K562 (cell line): ENCODE data around the gene COPS6. TPM values are rescaled to one million over a fixed set of nuclear protein-coding genes. Genes with fewer than 3 reads are reported as not detected.

Experiments
- BCOR ChIP-seq: fragments of 450-650 bp; IDR thresholded peaks from 2 replicates; pipeline ENCODE4 v1.6.1; 2016
- CBX8 ChIP-seq: fragments of 200-600 bp; sonication (generic); IDR thresholded peaks from 2 replicates; pipeline ENCODE4 v1.6.1; 2012; ENCODE audit warnings: borderline replicate concordance, mixed run types, low read depth, mild to moderate bottlenecking, moderate library complexity, mixed read lengths, low read length, control low read depth, inconsistent platforms; ENCODE audit not compliant: poor library complexity, severe bottlenecking; ENCODE audit errors: extremely low read depth
- CHD2 ChIP-seq: IDR thresholded peaks from 2 replicates; pipeline ENCODE4 v1.6.1; 2011; ENCODE audit warnings: low read depth, low read length
- FOXM1 ChIP-seq, 2 experiments: fragments of 450-650 bp in 1 of 2; sonication (generic) in 1 of 2; formaldehyde crosslinking in 1 of 2; IDR thresholded peaks; 2 replicates each; pipeline versions ENCODE4 v1.6.1 to v1.9.0; 2017 to 2022; ENCODE audit warnings: low read depth in 2 of 2, mild to moderate bottlenecking in 2 of 2, missing genetic modification reagents in 1 of 2, moderate library complexity in 1 of 2
- MTA3 ChIP-seq: fragments of 450-650 bp; formaldehyde crosslinking; IDR thresholded peaks from 2 replicates; pipeline ENCODE4 v1.6.1; 2017; ENCODE audit warnings: mild to moderate bottlenecking, borderline replicate concordance
- POLR2G ChIP-seq: fragments of 200-400 bp; formaldehyde crosslinking; IDR thresholded peaks from 2 replicates; pipeline ENCODE4 v1.6.1; 2017; ENCODE audit warnings: low read depth, mild to moderate bottlenecking, antibody characterized with exemption, low read length, moderate library complexity
- RBFOX2 ChIP-seq: fragments of 200-400 bp; formaldehyde crosslinking; IDR thresholded peaks from 2 replicates; pipeline ENCODE4 v1.6.1; 2017; ENCODE audit warnings: low read depth, mild to moderate bottlenecking, low read length, moderate library complexity
- ZFP91 ChIP-seq: sonication (generic); formaldehyde crosslinking; IDR thresholded peaks from 2 replicates; pipeline ENCODE4 v1.8.0; 2022; ENCODE audit warnings: mild to moderate bottlenecking, missing genetic modification reagents
- ZNF140 ChIP-seq: fragments of 250-450 bp; sonication (Bioruptor Pico); IDR thresholded peaks from 2 replicates; pipeline ENCODE4 v1.8.0; 2021; ENCODE audit warnings: moderate library complexity, mild to moderate bottlenecking, inconsistent platforms
- polyA plus RNA-seq, 8 experiments: library from polyadenylated mRNA; depleted of rRNA in 4 of 8; stranded (reverse) in 5 of 8; unstranded in 3 of 8; fragments of >200 nt; fragmentation: Nextera tagmentation in 2 of 8; fragmentation: Illumina TruSeq in 1 of 8; extraction: Ambion mirVana in 2 of 8; extraction: Trizol in 1 of 8; gene quantifications; 2 replicates each; pipeline versions ENCODE4 v1.2.1 to v1.2.3, GENCODE V29; 2011 to 2014; ENCODE audit warnings: inconsistent platforms in 1 of 8, missing spikeins in 1 of 8
- total RNA-seq, 7 experiments: library from RNA; depleted of rRNA in 6 of 7; stranded (reverse); fragments of >200 nt in 6 of 7; fragmentation: Illumina TruSeq in 2 of 7; extraction: Trizol in 2 of 7; gene quantifications; 2 replicates each; pipeline versions ENCODE4 v1.2.1 to v1.2.3, GENCODE V29; 2011 to 2021; ENCODE audit warnings: low replicate concordance in 1 of 7
- TF ChIP-seq, protein P1 (sequence below): sonication (generic); formaldehyde crosslinking; IDR thresholded peaks from 2 replicates; pipeline ENCODE4 v1.8.1; 2023; ENCODE audit warnings: mild to moderate bottlenecking, missing genetic modification reagents
- TF ChIP-seq, protein P2 (sequence below): fragments of 450-650 bp; formaldehyde crosslinking; IDR thresholded peaks from 2 replicates; pipeline ENCODE4 v1.4.0; 2020; ENCODE audit warnings: mild to moderate bottlenecking, moderate library complexity
- TF ChIP-seq, protein P3 (sequence below): fragments of 250-450 bp; sonication (Bioruptor Pico); IDR thresholded peaks from 2 replicates; pipeline ENCODE4 v1.8.0; 2022; ENCODE audit warnings: inconsistent platforms, mild to moderate bottlenecking, moderate library complexity, borderline replicate concordance

The COPS6 gene
- total and polyA plus RNA-seq, 9 of the 15 experiments (the other 6 are each of a cell fraction or from before 2014, with no cell fraction given) = 63.0 to 331 (median 168) TPM

- TF ChIP-seq, protein P1, sequence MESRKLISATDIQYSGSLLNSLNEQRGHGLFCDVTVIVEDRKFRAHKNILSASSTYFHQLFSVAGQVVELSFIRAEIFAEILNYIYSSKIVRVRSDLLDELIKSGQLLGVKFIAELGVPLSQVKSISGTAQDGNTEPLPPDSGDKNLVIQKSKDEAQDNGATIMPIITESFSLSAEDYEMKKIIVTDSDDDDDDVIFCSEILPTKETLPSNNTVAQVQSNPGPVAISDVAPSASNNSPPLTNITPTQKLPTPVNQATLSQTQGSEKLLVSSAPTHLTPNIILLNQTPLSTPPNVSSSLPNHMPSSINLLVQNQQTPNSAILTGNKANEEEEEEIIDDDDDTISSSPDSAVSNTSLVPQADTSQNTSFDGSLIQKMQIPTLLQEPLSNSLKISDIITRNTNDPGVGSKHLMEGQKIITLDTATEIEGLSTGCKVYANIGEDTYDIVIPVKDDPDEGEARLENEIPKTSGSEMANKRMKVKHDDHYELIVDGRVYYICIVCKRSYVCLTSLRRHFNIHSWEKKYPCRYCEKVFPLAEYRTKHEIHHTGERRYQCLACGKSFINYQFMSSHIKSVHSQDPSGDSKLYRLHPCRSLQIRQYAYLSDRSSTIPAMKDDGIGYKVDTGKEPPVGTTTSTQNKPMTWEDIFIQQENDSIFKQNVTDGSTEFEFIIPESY (CRISPR knock-in tag) = peak; percentile 61; the same call in 1 of the 2 replicates
- TF ChIP-seq FOXM1 (IDR thresholded peaks at IDR 0.05; ENCODE audit: low read depth) (no peak), FOXM1 (CRISPR knock-in tag; IDR thresholded peaks at IDR 0.05; ENCODE audit: low read depth) (no peak), MTA3 (no peak), BCOR (no peak), RBFOX2 (peak; percentile 59; the same call in 1 of the 2 replicates), ZFP91 (CRISPR knock-in tag) (peak; percentile 51; the same call in 1 of the 2 replicates), CHD2 (peak; percentile 19; the same call in 1 of the 2 replicates), POLR2G (peak; percentile 67), CBX8 (no peak), ZNF140 (no peak)
- TF ChIP-seq, protein P2, sequence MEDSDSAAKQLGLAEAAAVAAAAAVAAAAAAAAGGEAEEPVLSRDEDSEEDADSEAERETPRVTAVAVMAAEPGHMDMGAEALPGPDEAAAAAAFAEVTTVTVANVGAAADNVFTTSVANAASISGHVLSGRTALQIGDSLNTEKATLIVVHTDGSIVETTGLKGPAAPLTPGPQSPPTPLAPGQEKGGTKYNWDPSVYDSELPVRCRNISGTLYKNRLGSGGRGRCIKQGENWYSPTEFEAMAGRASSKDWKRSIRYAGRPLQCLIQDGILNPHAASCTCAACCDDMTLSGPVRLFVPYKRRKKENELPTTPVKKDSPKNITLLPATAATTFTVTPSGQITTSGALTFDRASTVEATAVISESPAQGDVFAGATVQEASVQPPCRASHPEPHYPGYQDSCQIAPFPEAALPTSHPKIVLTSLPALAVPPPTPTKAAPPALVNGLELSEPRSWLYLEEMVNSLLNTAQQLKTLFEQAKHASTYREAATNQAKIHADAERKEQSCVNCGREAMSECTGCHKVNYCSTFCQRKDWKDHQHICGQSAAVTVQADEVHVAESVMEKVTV (CRISPR knock-in tag) = no peak
- TF ChIP-seq, protein P3, sequence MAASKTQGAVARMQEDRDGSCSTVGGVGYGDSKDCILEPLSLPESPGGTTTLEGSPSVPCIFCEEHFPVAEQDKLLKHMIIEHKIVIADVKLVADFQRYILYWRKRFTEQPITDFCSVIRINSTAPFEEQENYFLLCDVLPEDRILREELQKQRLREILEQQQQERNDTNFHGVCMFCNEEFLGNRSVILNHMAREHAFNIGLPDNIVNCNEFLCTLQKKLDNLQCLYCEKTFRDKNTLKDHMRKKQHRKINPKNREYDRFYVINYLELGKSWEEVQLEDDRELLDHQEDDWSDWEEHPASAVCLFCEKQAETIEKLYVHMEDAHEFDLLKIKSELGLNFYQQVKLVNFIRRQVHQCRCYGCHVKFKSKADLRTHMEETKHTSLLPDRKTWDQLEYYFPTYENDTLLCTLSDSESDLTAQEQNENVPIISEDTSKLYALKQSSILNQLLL (CRISPR knock-in tag) = no peak
Observed at GRCh38 chr7:100090527-100091410, 2.0 kb downstream of the COPS6 start (continued).
